HG02884 (cell line): ENCODE results near the gene LRMDA.
"Not testable (repeated sequence)": the region's sequence is repeated elsewhere in the genome, so short reads cannot be mapped to it uniquely, and the experiment has no call there.

Experiments
- ATAC-seq: cut with Tn5 transposase; IDR thresholded peaks from one replicate; pipeline ENCODE4 v1.9.1; 2021; ENCODE audit warnings: mild to moderate bottlenecking, moderate library complexity; ENCODE audit not compliant: unreplicated experiment

LRMDA gene

GRCh38 chr10:75605096-75605495 lies 173.7 kb downstream of the LRMDA start:
- no peak for ATAC-seq

GRCh38 chr10:75605795-75606194 lies 174.4 kb downstream of the LRMDA start:
- not testable (repeated sequence) for ATAC-seq

- no peak for ATAC-seq
These were observed 174.9 kb downstream of the LRMDA start for GRCh38 chr10:75606203-75606779.

- ATAC-seq: no peak
These were observed 176.2 kb downstream of the LRMDA start for GRCh38 chr10:75607576-75607975.

GRCh38 chr10:75610183-75610582 lies 178.8 kb downstream of the LRMDA start:
- no peak for ATAC-seq

GRCh38 chr10:75611172-75611992 lies 180.0 kb downstream of the LRMDA start:
- ATAC-seq: peak; percentile 37

- no peak for ATAC-seq
These were observed 180.6 kb downstream of the LRMDA start for GRCh38 chr10:75611993-75612372.

- ATAC-seq: peak; percentile 40
These were observed 181.7 kb downstream of the LRMDA start for GRCh38 chr10:75612904-75613684.

GRCh38 chr10:75613685-75614504 lies 182.5 kb downstream of the LRMDA start:
- ATAC-seq: no peak

GRCh38 chr10:75616076-75616475 lies 184.7 kb downstream of the LRMDA start:
- ATAC-seq: no peak

GRCh38 chr10:75616874-75617478 lies 185.6 kb downstream of the LRMDA start:
- ATAC-seq: no peak

GRCh38 chr10:75617485-75618155 lies 186.2 kb downstream of the LRMDA start:
- ATAC-seq: no peak

- ATAC-seq: no peak
These were observed 188.2 kb downstream of the LRMDA start for GRCh38 chr10:75619635-75620034.

GRCh38 chr10:75620356-75620755 lies 188.9 kb downstream of the LRMDA start:
- ATAC-seq: no peak

GRCh38 chr10:75621003-75621402 lies 189.6 kb downstream of the LRMDA start:
- ATAC-seq: not testable (repeated sequence)

GRCh38 chr10:75622503-75622902 lies 191.1 kb downstream of the LRMDA start:
- no peak for ATAC-seq

GRCh38 chr10:75623310-75624093 lies 192.1 kb downstream of the LRMDA start:
- ATAC-seq: no peak

- no peak for ATAC-seq
These were observed 193.2 kb downstream of the LRMDA start for GRCh38 chr10:75624638-75625037.

- ATAC-seq: no peak
These were observed 199.3 kb downstream of the LRMDA start for GRCh38 chr10:75630746-75631145.
